GM19467 (cell line): ENCODE data around the gene FGD5.

Source experiments
- ATAC-seq: cut with Tn5 transposase; IDR thresholded peaks from one replicate; pipeline ENCODE4 v1.9.1; 2021; ENCODE audit warnings: mild to moderate bottlenecking, moderate library complexity; ENCODE audit not compliant: unreplicated experiment

The FGD5 gene

GRCh38 chr3:14870783-14871060, 52.0 kb downstream of the FGD5 start:
- ATAC-seq, result no peak

DNA sequence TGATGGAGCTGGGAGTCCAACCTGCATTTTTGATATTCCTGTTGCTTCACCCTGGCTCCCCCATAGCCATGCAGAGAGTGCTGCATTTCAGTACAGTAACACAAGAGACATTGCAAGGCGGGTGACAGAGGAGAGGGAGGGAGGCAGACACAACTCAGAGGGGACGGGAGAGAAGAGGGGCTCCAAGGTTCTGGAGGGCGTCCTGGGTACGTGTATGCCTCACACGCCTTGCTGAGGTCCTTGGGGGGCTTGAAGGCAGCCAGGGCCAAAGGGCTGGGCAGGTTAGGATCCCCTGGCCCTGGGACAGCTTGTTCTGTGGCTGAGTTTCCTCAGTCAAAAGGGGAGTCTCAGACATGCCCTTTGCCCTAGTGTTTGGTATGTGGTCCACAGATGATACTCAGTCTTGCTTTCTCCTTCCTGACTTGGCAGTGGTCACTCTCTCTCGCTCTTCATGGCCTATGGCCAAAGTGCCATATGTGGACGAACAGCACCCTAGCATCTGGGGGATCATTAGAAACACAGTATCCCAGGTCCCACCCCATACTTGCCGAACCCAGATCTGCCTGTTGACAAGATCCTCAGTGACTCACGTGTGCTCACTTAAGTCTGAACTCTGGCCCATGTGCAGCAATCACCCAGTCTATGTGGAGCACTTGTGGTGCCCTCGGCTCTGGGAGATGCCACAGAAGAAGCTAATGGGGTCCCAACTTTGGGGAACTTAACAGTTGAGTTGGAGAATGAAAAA, 52.9 kb downstream of the FGD5 start:
- ATAC-seq, result no peak

DNA sequence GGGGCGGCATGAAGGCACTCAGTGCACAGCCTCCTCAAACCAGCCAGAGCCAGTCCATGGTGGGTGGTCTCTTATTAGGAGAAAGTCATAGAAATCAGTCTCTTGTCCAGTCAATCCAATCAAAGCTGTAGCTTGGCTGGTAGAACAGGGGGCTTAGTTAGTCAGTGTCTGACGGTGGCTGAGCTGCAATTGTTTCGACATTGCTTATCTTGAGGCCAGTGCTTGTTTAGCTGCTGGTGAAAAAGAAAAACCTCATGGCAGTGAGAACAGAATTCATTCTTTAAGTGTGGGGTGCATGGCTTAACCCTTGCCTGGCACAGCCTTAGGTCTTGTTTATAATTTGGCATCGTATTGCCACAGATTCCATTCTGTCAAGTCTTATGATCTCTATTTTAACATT, 53.9 kb downstream of the FGD5 start:
- ATAC-seq, result no peak

- no peak for ATAC-seq
Measured at GRCh38 chr3:14874784-14875183, 56.0 kb downstream of the FGD5 start.

DNA sequence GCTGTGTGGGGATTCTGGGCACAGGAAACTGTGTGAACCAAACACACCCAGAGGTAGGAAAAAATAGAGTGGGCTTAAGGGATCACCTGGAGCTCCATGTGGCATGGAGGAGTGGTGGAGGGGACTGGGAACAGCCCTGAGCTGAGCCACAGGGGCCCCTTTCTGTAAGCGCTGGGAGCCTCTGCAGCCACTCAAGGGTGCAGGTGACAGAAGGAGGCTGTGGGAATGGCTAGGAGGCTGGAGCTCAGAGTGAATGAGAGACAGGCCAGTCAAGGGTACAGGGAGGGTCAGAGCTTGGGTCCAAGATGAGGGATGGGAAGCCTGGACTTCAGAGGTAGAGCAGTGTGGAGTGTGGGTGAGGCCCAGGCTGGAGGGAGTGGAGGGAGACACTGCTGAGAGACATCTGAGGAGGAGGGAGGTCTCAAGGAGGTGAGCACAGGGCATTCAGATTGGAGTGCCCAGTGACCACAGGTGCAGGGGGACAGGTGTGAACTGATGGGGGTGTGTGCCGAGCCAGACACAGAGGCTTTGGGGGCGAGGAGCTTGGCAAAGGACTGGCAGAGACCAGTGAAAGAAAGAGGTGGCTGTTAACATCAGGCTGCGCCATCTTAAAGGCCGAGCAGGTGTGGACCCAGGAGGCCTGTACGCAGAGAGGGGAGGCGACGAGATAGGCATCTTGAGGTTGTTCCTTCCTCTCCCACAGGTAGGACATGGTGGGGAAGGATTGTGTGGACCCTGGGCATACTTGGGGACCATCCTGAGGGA, 56.8 kb downstream of the FGD5 start:
- ATAC-seq, result no peak

DNA sequence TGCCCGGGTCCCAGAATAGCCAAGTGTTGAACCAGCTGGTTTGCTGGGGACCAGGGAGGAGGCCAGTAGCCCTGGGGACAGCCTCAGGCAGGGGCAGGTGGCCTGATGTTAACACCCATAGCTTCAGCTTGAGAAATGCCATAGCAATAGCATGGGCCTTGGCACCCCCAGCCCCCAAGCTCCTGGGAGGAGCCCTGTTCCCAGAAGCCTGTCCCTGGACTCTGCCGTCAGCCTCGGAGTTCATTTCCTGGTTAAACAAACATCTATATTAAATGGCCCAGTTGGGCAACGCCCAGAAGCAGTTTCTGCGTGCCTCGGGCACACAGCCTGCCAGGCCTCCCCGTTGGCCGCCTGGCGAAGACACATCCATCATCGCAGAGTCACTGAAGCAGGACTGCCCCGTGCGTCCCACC, 58.2 kb downstream of the FGD5 start:
- ATAC-seq, result no peak

DNA sequence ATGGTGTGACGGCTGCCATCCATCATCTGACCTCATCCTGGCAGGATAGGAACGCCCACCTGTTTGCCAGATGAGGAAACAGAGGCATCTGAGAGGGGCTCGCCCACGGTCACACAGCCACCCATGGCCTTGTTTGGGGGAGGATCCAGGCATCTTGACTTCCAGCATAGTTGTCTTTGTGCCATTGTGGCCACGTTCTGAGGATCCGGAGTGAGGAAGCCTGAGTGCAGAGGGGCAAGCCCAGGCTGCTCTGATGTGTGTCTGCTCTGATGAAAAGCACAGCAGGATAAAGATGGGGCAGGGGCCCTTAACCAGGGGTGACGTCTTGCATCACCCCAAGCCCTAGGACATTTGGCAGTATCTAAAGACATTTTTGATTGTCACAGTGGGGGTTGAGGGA, 58.7 kb downstream of the FGD5 start:
- ATAC-seq, result no peak

- no peak for ATAC-seq
Measured at GRCh38 chr3:14879211-14879874, 60.6 kb downstream of the FGD5 start.

DNA sequence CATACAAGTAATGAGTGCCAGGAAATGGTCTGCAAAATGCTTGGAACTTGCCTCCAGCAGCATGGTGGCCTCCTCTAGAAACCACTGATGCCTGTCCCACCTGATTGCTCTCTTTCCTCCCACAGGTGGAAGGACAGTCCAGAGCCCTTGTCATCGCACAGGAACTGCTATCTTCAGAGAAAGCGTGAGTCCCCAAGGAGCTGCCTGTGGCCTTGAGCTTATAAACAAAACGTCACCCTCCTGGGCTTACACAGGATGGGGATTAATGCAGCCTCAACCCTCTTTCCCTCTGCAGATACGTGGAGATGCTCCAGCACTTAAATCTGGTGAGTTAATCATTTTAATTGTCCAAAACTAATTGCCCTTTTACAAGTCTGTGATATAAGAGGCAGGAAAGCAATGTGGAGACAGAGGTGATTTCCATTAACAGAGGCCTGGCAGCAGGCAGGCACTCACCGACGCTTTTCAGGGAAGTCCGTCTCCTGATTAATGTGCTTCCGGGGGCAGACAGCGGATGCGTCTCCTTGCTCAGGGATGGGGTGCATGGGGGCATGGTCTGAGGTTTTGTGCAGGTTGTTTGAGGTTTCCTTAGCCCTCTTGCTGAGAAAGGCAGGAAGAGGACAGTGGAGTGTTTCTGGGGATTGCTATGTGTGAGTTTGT, 61.8 kb downstream of the FGD5 start:
- ATAC-seq, result no peak

DNA sequence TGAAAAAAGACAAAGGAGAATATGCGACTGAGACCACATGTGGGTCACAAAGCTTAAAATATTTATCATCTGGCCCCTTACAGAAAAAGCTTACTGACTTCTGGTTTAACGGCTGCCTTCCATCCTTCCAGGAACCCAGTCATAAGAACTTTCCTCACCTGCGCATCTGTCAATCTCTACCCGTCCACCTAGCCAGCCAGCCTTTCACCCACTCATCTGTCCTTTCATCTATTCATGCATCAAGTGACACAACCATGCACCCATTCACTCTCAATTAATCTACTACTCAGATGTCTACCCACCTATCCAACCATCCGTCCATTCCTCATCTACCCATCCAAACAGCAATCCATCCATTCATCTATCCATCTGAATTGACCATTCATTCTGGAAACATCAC, 64.5 kb downstream of the FGD5 start:
- no peak for ATAC-seq

- ATAC-seq, result no peak
Measured at GRCh38 chr3:14884665-14885064, 65.9 kb downstream of the FGD5 start.

DNA sequence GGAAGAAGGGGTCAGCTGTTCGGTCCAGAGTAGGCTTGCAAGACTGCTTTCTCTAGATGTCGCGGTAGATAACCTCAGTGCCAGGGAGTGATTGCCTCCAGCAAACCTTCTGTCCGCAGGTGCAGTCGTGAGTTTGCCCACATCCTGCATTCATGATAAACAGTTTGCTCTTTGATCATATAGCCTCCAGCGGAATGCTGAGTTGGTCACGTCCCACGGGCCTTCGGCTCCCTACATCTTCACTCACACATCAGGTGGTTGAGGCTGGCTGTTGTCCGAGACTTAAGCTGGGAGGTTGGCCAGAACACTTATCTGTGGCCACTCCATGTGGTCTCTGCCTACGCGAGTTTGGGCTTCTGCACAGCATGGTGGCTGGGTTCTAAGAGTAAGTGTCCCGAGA, 66.5 kb downstream of the FGD5 start:
- no peak for ATAC-seq

- no peak for ATAC-seq
Measured at GRCh38 chr3:14886101-14886500, 67.3 kb downstream of the FGD5 start.

- ATAC-seq, result no peak
Measured at GRCh38 chr3:14889205-14889604, 70.4 kb downstream of the FGD5 start.

DNA sequence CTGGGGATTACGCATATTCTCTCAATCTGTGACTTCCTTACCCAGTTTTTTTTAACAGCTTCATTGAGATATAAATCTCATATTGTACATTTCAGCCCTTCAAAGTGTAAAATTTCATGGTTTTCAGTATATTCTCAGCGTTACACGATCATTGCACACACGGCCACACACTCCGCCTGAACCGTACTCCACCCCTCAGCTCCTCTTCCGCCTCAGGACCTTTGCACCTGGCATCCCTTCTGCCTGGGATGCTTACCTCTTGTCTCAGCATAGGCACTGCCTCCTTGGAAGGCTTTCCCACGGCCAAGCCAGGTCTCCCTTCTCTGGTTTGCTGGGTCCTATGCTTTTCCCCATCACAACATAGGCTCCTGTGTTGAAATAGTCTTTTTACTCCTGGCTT, 71.2 kb downstream of the FGD5 start:
- no peak for ATAC-seq

DNA sequence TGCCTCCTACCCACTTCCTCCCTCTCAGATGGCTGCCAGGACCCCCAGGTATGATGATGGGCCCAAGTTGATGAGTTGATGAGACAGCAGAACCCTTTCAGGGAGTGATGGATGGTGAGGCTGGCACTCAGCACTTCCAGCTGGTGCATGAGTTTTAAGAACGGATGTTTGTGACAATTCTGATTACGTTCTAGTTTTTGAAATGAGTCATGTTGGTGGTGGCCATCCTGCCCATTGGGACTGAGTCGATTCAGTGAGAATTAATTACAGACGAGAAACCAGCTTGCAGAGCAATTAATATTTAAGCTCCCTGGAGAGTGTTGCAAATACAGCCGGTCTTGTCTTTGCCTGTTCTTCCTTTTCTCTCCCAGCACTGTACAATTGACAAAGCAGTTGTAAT, 71.7 kb downstream of the FGD5 start:
- ATAC-seq, result no peak

DNA sequence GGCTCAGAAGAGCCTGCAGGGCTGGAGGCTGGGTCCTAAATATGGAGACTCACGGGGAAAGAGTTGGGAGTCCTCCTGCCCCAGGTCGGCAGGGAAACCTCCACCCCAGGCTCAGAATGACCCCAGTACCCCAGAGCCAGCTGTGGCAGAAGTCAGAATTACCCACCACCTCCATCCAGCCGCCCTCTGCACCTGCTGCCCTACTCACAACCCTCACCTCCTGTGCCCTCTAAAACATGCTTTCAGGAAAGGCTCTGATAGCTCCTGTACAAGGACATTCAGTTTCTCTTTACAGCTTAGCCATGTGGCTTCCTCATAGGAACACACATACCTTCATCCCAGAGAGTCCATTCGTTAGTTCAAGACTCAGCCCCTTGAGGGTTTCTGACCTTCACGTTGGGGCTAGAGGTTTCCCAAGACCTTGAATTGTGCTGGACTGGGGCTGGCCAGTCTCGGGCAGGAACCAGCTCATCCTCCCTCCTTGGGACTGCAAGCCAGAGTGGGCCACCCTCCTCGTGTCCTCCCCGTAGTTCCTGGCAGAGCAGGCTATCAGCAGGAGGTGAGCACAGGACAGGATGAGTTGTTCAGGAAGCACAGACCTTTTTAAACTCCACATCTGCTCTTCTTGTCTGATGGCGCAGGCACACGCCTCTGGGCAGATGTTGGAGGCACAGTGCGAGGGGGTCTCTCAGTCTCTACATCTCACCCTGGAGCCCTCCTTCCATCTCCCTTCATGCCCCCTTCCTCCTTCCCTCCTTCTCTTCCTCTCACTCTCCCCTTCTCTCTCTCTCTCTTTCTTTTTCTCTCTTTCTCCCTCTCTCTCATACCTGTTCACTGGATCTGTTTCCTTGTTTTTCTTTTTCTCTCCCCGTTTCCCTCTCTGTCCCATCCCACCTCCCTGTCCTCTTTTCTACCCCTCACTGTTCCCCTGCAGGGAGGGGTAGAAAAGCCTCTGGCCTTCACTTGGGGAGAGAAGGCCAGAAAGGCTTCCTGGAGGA, 72.7 kb downstream of the FGD5 start:
- no peak for ATAC-seq

GRCh38 chr3:14892226-14892625, 73.5 kb downstream of the FGD5 start:
- ATAC-seq, result no peak

DNA sequence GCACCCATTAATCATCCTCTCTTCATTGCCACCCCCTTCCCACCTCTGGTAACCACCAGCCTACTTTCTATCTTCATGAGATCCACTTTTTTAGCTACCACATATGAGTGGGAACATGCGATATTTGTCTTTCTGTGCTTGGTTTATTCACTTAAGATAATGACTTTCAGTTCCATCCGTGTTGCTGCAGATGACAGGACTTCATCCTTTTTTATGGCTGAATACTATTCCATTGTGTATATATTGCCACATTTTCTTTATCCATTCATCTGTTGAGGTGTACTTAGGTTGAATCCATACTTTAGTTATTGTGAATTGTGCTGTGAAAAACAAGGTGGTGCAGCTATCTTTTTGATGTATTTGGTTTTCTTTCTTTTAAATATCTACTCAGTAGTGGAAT, 75.3 kb downstream of the FGD5 start:
- ATAC-seq, result no peak

DNA sequence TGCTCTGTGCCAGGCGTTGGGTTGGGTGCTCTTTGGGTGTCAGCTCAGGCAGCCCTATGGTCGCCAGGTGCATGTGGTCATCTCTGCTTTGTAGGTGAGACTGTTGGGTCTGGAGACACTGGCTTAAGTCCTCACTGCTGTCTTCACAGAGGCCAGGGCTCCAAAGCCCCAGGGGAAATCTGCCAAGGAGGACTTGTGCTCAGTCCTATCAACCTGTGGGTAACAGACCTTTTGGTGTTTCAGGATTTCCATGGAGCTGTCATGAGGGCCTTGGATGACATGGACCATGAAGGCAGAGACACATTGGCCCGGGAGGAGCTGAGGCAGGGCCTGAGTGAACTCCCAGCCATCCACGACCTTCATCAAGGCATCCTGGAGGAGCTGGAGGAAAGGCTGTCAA, 78.5 kb downstream of the FGD5 start:
- no peak for ATAC-seq

GRCh38 chr3:14898929-14899328, 80.2 kb downstream of the FGD5 start:
- no peak for ATAC-seq
